ENCODE measurements around the gene CCDC183. TPM values are rescaled to one million over a fixed set of nuclear protein-coding genes. Genes with fewer than 3 reads are reported as not detected.

Gene CCDC183
- total and polyA plus RNA-seq, 10 of the 15 experiments (the other 5 are each of a cell fraction or from before 2014, with no cell fraction given): 0.04 to 1.2 (median 0.55) TPM; not detected in 5

- Histone ChIP-seq H4K20me1 (ENCODE audit: control insufficient read depth, insufficient read depth) (no peaks in the 10 kb centered on the region; the same call in 1 of the 2 replicates), H3K36me3 (ENCODE audit: control insufficient read depth in 2 of 2, insufficient read depth in 2 of 2, low read length in 1 of 2) (peaks cover 4 to 8% of the 10 kb centered on the region in 2 experiments; a peak in 3 of 4 replicates), H3K9ac (ENCODE audit: control insufficient read depth, insufficient read depth, low read length) (peak overlapping the region; percentile 53), H3K27ac (ENCODE audit: control insufficient read depth, insufficient read depth) (peak overlapping the region; percentile 81), H2AFZ (ENCODE audit: control insufficient read depth, low read depth, low read length) (peak overlapping the region; percentile 91; the same call in 1 of the 2 replicates), H3K27me3 (replicated peaks in 1 of 2; ENCODE audit: control insufficient read depth in 2 of 2, insufficient read depth in 2 of 2, low read length in 1 of 2) (no peaks in the 10 kb centered on the region; a peak in 1 of 4 replicates), H3K4me3 (peak overlapping the region; percentile 80), H3K79me2 (ENCODE audit: control insufficient read depth, insufficient read depth, low read length) (peaks cover 10% of the 10 kb centered on the region; the same call in 1 of the 2 replicates), H3K4me1 (ENCODE audit: control insufficient read depth, insufficient read depth, low read length) (peaks cover 8% of the 10 kb centered on the region), H3K9me3 (replicated peaks; ENCODE audit: control insufficient read depth, insufficient read depth, low read length) (peaks cover 4% of the 10 kb centered on the region; the same call in 1 of the 3 replicates), H3K4me2 (ENCODE audit: control insufficient read depth, insufficient read depth) (peak overlapping the region; percentile 77)
- ChIA-PET CTCF (interaction anchor here (0.6 to 2.2 kb wide), 9 partner anchors 33 to 187 kb away, joined by 3 to 7 read pairs (median 3); partner anchors contain the start of gene TRAF2), SMC1A (ENCODE audit: uncharacterized antibody, unreplicated experiment) (no interaction called here), POLR2A (interaction anchor here (0.7 to 1.8 kb wide), 4 partner anchors 34 to 96 kb away, joined by 3 to 9 read pairs (median 5); partner anchors contain the start of genes FBXW5 and TRAF2), RAD21 (ENCODE audit: unreplicated experiment) (interaction anchor here (1.3 to 1.8 kb wide), 3 partner anchors 33 to 53 kb away, joined by 3 to 7 read pairs (median 5); partner anchors contain the start of gene TRAF2)
- intact Hi-C loops (cut with micrococcal nuclease; ENCODE audit: unreplicated experiment) (loop anchor here (2.0 to 5.0 kb wide), 3 partner anchors 34 to 189 kb away; partner anchors contain the start of gene TMEM141), in situ Hi-C loops (cut with MboI) (no loop called here)
- DNase-seq (ENCODE audit: low read depth, low spot score) (no peak), ATAC-seq (peak; percentile 23), FAIRE-seq (no peak)
- TF ChIP-seq WRNIP1 (IDR thresholded peaks at IDR 0.05; ENCODE audit: borderline replicate concordance, low read depth, low read length) (no peak), NFIC (IDR thresholded peaks at IDR 0.05; ENCODE audit: low read depth, low read length) (no peak), BCLAF1 (IDR thresholded peaks at IDR 0.05) (no peak), BACH1 (IDR thresholded peaks at IDR 0.05; ENCODE audit: borderline replicate concordance) (peak; percentile 1; the same call in 1 of the 2 replicates), RBBP5 (conservative IDR thresholded peaks at IDR 0.05) (no peak), SMAD5 (IDR thresholded peaks at IDR 0.05; ENCODE audit: low read depth) (no peak)
- under 1% methylated on average over 36 of the region's 53 CpGs for WGBS (ENCODE audit: insufficient coverage, insufficient replicate concordance, low lambda C conversion rate, missing lambda C conversion rate)
- BruUV-seq (replicated peaks): TSS peak; percentile 77
These were observed 52.4 kb downstream of the CCDC183 start for GRCh38 chr9:136848393-136849037.
